CD4-positive, alpha-beta T cell (primary cell): Measurements from ENCODE around the gene C14orf180. TPM values are rescaled to one million over a fixed set of nuclear protein-coding genes. Genes with fewer than 3 reads are reported as not detected.

Source experiments
- ATAC-seq: fragments of 200-7000 bp; cut with Tn5 transposase; one replicate; pipeline ENCODE4 v1.10.0; 2022; ENCODE audit warnings: mild to moderate bottlenecking; ENCODE audit not compliant: poor library complexity
- CTCF ChIA-PET: fragments of 350-600 bp; sonication (Branson Sonifier 250); formaldehyde crosslinking; loops from one replicate; lab custom pipeline; 2021; ENCODE audit warnings: antibody characterized with exemption, inconsistent platforms; lab: Charles Lee
- POLR2A ChIA-PET: fragments of 350-600 bp; sonication (Branson Sonifier 250); formaldehyde crosslinking; loops from one replicate; lab custom pipeline; 2021; ENCODE audit warnings: antibody characterized with exemption, inconsistent platforms; lab: Charles Lee
- DNase-seq, 14 experiments: peaks; one replicate each; pipeline ENCODE4 v3.0.0-alpha.2; 2013 to 2020; ENCODE audit warnings: mixed read lengths in 2 of 14
- H3K27ac ChIP-seq, 2 donors: one replicate each; pipeline versions ENCODE4 v1.5.1 to v1.7.0; 2013; ENCODE audit warnings: low read length in 2 of 2, low read depth in 1 of 2, mild to moderate bottlenecking in 1 of 2
- H3K27me3 ChIP-seq, 2 experiments: 1 replicate in 1 of 2; 2 replicates in 1 of 2; pipeline versions ENCODE4 v1.6.1 to v1.7.0; 2013; ENCODE audit warnings: low read length in 2 of 2, control low read depth in 1 of 2, mild to moderate bottlenecking in 1 of 2, moderate library complexity in 1 of 2; ENCODE audit not compliant: insufficient read depth in 2 of 2, control insufficient read depth in 1 of 2
- H3K36me3 ChIP-seq: one replicate; pipeline ENCODE4 v1.6.1; 2013; ENCODE audit warnings: low read length, control low read depth; ENCODE audit not compliant: insufficient read depth
- H3K4me1 ChIP-seq: one replicate; pipeline ENCODE4 v1.6.1; 2013; ENCODE audit warnings: low read length, control low read depth; ENCODE audit not compliant: insufficient read depth
- H3K4me3 ChIP-seq: one replicate; pipeline ENCODE4 v1.5.1; 2013; ENCODE audit warnings: mild to moderate bottlenecking, low read length, moderate library complexity
- H3K9me3 ChIP-seq, 2 experiments: 1 replicate in 1 of 2; 2 replicates in 1 of 2; pipeline versions ENCODE4 v1.6.1 to v1.7.0; 2013; ENCODE audit warnings: low read length in 2 of 2, mild to moderate bottlenecking in 2 of 2, control low read depth in 1 of 2, moderate library complexity in 1 of 2; ENCODE audit not compliant: control insufficient read depth in 1 of 2, insufficient read depth in 1 of 2
- H3K27ac Mint-ChIP-seq: one replicate; pipeline ENCODE4 v1.8.0; 2020; ENCODE audit warnings: mixed read lengths
- H3K27me3 Mint-ChIP-seq: one replicate; pipeline ENCODE4 v1.8.0; 2021; ENCODE audit warnings: mixed read lengths
- H3K36me3 Mint-ChIP-seq: one replicate; pipeline ENCODE4 v1.8.0; 2021; ENCODE audit warnings: low read depth, mixed read lengths
- H3K4me1 Mint-ChIP-seq: one replicate; pipeline ENCODE4 v1.8.0; 2021; ENCODE audit warnings: low read depth, mixed read lengths
- H3K4me3 Mint-ChIP-seq: one replicate; pipeline ENCODE4 v1.8.0; 2020; ENCODE audit warnings: mild to moderate bottlenecking, mixed read lengths
- H3K9me3 Mint-ChIP-seq: one replicate; pipeline ENCODE4 v1.8.0; 2020; ENCODE audit warnings: mixed read lengths
- CTCF ChIP-seq: fragments of 200-600 bp; IDR thresholded peaks from one replicate; pipeline ENCODE4 v1.8.0; 2022; ENCODE audit warnings: antibody characterized with exemption, mild to moderate bottlenecking
- intact Hi-C, 2 experiments: fragments of 100-400 bp; cut with DNase I in 1 of 2; cut with micrococcal nuclease in 1 of 2; formaldehyde crosslinking; loops; one replicate each; pipeline versions ENCODE4 v1.15.1 to v1.9.0; 2023 to 2025; cut with DNase I, micrococcal nuclease
- total RNA-seq, 174 experiments: library from RNA in 2 of 174; stranded (reverse) in 2 of 174; gene quantifications; one replicate each; pipeline ENCODE4 v1.2.3 and lab custom pipeline; 2021 to 2026

The C14orf180 gene
- total RNA-seq, 2 experiments from 2014 or later: not detected

- intact Hi-C loops: no loop called here
- Histone ChIP-seq H3K4me1 (no peaks in the 10 kb centered on the region), H3K27ac (no peak overlapping the region), H3K4me3 (no peak overlapping the region), H3K27me3 (peaks cover 0 to 3% of the 10 kb centered on the region in 2 experiments), H3K9me3 (peaks cover 0 to 7% of the 10 kb centered on the region in 2 experiments), H3K36me3 (no peaks in the 10 kb centered on the region)
- POLR2A ChIA-PET: no interaction called here
- H3K4me1 Mint-ChIP-seq: no peaks in the 10 kb centered on the region
- H3K36me3 Mint-ChIP-seq: no peaks in the 10 kb centered on the region
- no peak for TF ChIP-seq CTCF
- H3K27ac Mint-ChIP-seq: no peak overlapping the region
- ATAC-seq: no peak
- H3K27me3 Mint-ChIP-seq: peaks cover 21% of the 10 kb centered on the region
- peak in 1 of 14 experiments; percentile 14 for DNase-seq
- H3K4me3 Mint-ChIP-seq: no peak overlapping the region
- H3K9me3 Mint-ChIP-seq: no peaks in the 10 kb centered on the region
- CTCF ChIA-PET: no interaction called here
Measured at GRCh38 chr14:104550861-104551728, 28.5 kb upstream of the C14orf180 start.

DNA sequence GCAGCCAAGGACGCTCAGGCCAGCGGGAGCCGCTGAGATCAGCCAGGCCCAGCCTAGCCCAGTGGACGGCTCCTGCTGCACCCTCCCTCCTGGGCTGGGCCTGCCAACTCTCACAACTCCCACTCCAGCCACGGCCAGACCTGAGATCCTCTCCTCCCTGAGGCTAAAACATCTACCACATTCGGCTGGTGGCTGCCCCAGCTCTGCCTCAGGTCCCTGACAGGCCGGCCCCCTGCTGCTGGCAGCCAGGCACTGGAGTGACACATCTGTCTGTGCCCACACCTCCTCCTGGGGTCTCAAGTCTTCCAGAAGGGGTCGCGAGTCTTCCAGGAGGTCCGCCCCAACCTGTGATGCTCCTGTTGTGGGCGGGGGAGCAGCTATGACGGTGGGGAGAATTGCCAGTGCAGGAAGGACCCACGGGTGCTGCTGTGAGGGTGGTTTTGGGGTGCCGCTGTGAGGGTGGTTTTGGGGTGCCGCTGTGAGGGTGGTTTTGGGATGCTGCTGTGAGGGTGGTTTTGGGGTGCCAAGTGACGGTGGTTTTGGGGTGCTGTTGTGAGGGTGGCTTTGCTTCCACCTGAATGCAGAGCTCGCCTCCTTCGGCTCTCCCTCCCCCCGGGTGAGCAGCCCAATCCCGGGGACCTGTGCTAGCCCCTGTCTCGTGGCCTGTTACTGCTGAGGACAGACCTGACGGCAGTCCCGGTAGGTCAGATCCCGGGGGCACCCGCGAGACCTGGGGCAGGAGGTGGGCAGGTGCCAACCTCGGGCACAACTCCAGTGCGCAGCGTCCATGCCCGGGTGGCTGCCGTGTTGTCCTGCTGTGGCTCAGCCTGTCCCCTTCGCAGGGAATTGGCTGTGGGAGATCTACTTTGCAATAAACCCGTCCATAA lies 27.5 kb upstream of the C14orf180 start:
- H3K4me3 ChIP-seq: no peak overlapping the region
- H3K4me1 ChIP-seq: no peaks in the 10 kb centered on the region
- peaks cover 0 to 6% of the 10 kb centered on the region in 2 experiments for H3K27me3 ChIP-seq
- TF ChIP-seq CTCF: no peak
- peaks cover 0 to 7% of the 10 kb centered on the region in 2 experiments for H3K9me3 ChIP-seq
- ATAC-seq (no peak), DNase-seq (no peak)
- no peak overlapping the region for H3K4me3 Mint-ChIP-seq
- H3K36me3 Mint-ChIP-seq: no peaks in the 10 kb centered on the region
- H3K9me3 Mint-ChIP-seq: no peaks in the 10 kb centered on the region
- CTCF ChIA-PET: no interaction called here
- POLR2A ChIA-PET: no interaction called here
- H3K4me1 Mint-ChIP-seq: no peaks in the 10 kb centered on the region
- no peak overlapping the region for H3K27ac Mint-ChIP-seq
- no peaks in the 10 kb centered on the region for H3K36me3 ChIP-seq
- intact Hi-C loops: no loop called here
- no peak overlapping the region for H3K27ac ChIP-seq
- H3K27me3 Mint-ChIP-seq: peaks cover 21% of the 10 kb centered on the region

DNA sequence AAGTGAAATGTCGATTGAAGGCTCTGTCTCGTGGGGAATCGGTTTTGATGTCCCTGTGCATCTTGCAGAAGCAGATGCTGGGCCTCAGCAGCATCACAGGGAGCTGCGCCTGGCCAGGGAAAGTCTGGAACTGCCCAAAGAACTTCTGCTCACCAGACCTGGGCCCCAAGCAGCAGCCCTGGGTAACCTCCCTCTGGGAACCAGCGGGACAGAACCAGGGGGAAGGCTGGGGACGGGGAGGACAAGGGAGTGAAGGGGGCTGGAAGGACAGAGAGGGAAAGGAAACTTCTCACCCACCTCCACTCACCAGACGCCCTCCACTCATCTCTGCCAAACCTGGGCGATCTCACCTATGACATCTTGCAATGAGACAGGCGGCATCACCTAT lies 26.8 kb upstream of the C14orf180 start:
- Histone ChIP-seq H3K27me3 (peaks cover 0 to 6% of the 10 kb centered on the region in 2 experiments), H3K27ac (no peak overlapping the region), H3K36me3 (no peaks in the 10 kb centered on the region), H3K9me3 (peaks cover 0 to 7% of the 10 kb centered on the region in 2 experiments), H3K4me1 (no peaks in the 10 kb centered on the region), H3K4me3 (no peak overlapping the region)
- Mint-ChIP-seq H3K27me3 (peaks cover 18% of the 10 kb centered on the region), H3K4me1 (no peaks in the 10 kb centered on the region), H3K36me3 (no peaks in the 10 kb centered on the region), H3K9me3 (no peaks in the 10 kb centered on the region), H3K4me3 (no peak overlapping the region), H3K27ac (no peak overlapping the region)
- no peak for TF ChIP-seq CTCF
- CTCF ChIA-PET: no interaction called here
- intact Hi-C loops: no loop called here
- POLR2A ChIA-PET: no interaction called here
- DNase-seq (no peak), ATAC-seq (no peak)
